ENCODE measurements around the gene KRT3. TPM values are rescaled to one million over a fixed set of nuclear protein-coding genes. Genes with fewer than 3 reads are reported as not detected.
"Not testable (repeated sequence)": the region's sequence is repeated elsewhere in the genome, so short reads cannot be mapped to it uniquely, and the experiment has no call there.

KRT3 gene
- polyA plus RNA-seq, 1 donor = not detected

DNA sequence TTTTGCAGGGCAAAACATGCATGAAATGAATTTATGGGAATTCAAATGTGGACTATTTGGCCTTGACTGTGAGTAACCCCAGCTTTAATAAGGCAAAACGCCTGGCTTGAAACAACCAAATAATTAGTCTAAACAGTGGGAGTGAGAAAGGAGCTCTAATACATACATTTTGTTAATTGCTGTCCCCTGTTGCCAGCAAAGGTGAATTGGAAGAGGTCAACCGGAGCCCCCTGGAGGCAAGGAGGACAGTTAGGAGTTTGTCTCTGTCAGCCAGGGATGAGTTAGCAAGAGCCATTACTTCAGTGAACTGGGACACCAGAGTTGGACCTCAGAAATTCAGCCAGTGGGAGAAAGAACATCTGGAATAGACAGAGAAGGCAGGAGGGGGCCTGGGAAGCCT is 36.2 kb downstream of the KRT3 start:
- Histone ChIP-seq H3K4me3 (ENCODE audit: low read length) (no peak overlapping the region), H3K36me3 (ENCODE audit: control insufficient read depth, insufficient read depth, low read length) (no peaks in the 10 kb centered on the region), H3K27ac (ENCODE audit: low read length) (no peak overlapping the region), H3K4me1 (ENCODE audit: control insufficient read depth, insufficient read depth, low read length) (no peaks in the 10 kb centered on the region), H3K27me3 (ENCODE audit: control insufficient read depth, insufficient read depth, low read length) (peaks cover 3% of the 10 kb centered on the region), H3K9me3 (ENCODE audit: control insufficient read depth, low read depth, low read length) (peaks cover 8% of the 10 kb centered on the region)
- DNase-seq = no peak
- 57% methylated on average over 1 of the region's 2 CpGs for WGBS (ENCODE audit: insufficient coverage, low lambda C conversion rate)

DNA sequence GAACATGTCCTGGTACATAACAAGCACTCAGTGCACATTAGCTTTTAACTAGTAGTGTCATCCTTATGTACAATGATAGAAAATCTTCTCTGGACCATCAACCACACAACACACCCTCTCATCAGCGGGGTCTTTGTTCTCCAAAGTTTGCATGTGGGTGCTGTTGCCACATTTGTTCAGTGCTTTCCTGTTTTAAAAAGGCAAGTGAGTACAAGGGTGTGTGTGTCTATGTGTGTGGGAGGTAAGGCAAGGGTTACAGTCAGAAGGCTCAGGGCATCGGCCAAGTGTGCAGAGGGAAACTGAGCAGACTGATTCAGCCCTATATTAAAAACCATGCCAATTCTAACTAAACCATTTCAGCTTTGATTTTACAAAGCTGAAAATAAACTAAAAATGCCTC is 36.7 kb downstream of the KRT3 start:
- no peak overlapping the region for H3K4me3 ChIP-seq (ENCODE audit: low read length)
- no peak for DNase-seq
- peaks cover 3% of the 10 kb centered on the region for H3K27me3 ChIP-seq (ENCODE audit: control insufficient read depth, insufficient read depth, low read length)
- no peaks in the 10 kb centered on the region for H3K36me3 ChIP-seq (ENCODE audit: control insufficient read depth, insufficient read depth, low read length)
- peaks cover 8% of the 10 kb centered on the region for H3K9me3 ChIP-seq (ENCODE audit: control insufficient read depth, low read depth, low read length)
- H3K27ac ChIP-seq (ENCODE audit: low read length) = no peak overlapping the region
- 0% methylated on average over 1 of the region's 2 CpGs for WGBS (ENCODE audit: insufficient coverage, low lambda C conversion rate)
- no peaks in the 10 kb centered on the region for H3K4me1 ChIP-seq (ENCODE audit: control insufficient read depth, insufficient read depth, low read length)

DNA sequence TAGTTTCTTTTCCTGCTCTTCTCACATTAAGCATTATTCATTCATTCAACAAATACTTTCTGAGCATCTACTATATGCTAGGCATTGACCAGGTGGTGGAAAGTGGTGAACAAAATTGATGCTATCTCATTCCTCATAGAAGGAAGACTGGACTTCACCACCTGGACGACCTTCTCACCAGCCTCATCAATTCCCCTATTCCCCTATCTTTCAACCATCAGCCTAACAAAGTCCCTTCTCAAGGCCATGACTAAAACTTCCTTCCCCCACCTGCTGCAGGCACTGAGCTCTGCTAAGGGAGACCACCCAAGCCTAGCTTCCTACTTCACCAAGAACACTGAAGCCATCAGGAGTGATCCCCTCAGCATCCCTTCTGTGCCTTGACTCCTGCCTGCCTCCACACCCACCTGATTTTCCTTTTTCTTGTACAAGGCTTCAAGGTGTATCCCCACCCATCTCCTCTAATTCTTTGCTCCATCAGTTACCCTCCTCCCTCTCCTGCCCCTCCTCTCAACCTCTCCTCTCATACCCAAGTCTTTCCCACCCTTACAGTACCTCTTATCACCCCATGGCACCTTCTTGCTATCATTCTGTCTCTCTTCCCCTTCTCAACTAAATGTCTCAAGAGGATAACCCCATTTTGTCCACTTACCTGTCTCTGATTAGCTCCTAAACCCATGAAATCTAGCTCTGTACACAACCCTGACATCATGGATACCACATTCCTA is 38.3 kb downstream of the KRT3 start:
- Histone ChIP-seq H3K27me3 (ENCODE audit: control insufficient read depth, insufficient read depth, low read length) (peaks cover 3% of the 10 kb centered on the region), H3K4me3 (ENCODE audit: low read length) (no peak overlapping the region), H3K36me3 (ENCODE audit: control insufficient read depth, insufficient read depth, low read length) (no peaks in the 10 kb centered on the region), H3K27ac (ENCODE audit: low read length) (no peak overlapping the region), H3K4me1 (ENCODE audit: control insufficient read depth, insufficient read depth, low read length) (no peaks in the 10 kb centered on the region), H3K9me3 (ENCODE audit: control insufficient read depth, low read depth, low read length) (peaks cover 8% of the 10 kb centered on the region)
- no peak for DNase-seq
- no CpG with 5 or more reads among the region's 1 CpG for WGBS (ENCODE audit: insufficient coverage, low lambda C conversion rate)

DNA sequence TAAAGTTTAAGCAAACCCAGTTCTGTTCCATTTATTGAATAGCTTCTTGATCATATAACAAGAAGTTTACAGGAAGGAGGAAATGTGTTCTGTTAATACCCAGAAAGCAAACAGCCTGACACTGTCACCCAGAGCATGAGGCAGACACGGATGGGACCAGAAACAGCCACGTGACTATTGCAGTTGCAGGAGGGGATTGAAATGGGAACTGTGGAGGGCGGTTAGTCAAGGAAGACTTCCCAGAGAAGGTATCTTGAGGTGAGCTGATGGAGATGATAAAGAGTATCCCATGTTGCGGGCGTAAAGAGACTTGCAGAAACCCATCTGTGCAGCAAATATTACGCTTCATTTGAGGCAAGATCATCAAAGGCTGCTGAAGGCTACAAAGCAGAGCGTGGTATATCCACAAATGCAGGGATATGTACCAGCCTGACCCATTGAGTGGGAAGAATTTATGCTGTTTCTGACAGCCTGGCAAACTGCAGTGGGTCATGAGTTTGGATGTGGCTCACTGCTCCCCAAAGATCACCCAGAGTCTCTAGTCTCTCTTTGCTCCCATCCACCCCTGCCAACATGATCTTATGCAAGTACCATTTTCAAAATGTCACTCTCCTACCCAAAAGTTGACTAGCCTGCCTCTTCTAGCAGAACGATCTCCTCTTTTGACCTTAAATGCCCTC is 39.5 kb downstream of the KRT3 start:
- peaks cover 8% of the 10 kb centered on the region for H3K9me3 ChIP-seq (ENCODE audit: control insufficient read depth, low read depth, low read length)
- no peak overlapping the region for H3K27ac ChIP-seq (ENCODE audit: low read length)
- H3K4me1 ChIP-seq (ENCODE audit: control insufficient read depth, insufficient read depth, low read length) = no peaks in the 10 kb centered on the region
- H3K36me3 ChIP-seq (ENCODE audit: control insufficient read depth, insufficient read depth, low read length) = no peaks in the 10 kb centered on the region
- H3K4me3 ChIP-seq (ENCODE audit: low read length) = no peak overlapping the region
- DNase-seq = no peak
- 85% methylated on average over 2 of the region's 8 CpGs for WGBS (ENCODE audit: insufficient coverage, low lambda C conversion rate)
- H3K27me3 ChIP-seq (ENCODE audit: control insufficient read depth, insufficient read depth, low read length) = peaks cover 3% of the 10 kb centered on the region

DNA sequence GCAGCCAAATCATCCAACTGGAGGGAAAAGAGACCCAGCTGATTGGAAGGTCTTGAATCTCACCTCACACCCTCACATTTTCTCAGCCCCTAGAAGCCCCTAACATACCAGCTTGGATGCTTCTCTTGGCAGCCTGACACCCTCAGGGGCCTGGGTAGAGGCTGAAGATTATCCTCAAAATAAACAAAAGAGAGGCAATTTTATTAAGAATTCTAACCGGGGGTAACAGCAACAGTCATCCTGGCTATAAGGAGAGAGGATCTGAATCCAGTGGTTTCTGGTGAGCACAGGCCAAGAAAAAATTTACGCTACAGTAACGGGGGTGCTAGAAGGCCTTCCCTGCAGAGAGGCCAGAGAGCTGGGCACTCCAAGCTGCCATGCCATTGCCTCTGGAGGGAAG is 40.4 kb downstream of the KRT3 start:
- Histone ChIP-seq H3K9me3 (ENCODE audit: control insufficient read depth, low read depth, low read length) (peaks cover 5% of the 10 kb centered on the region), H3K36me3 (ENCODE audit: control insufficient read depth, insufficient read depth, low read length) (no peaks in the 10 kb centered on the region), H3K27ac (ENCODE audit: low read length) (no peak overlapping the region), H3K4me3 (ENCODE audit: low read length) (no peak overlapping the region), H3K27me3 (ENCODE audit: control insufficient read depth, insufficient read depth, low read length) (peaks cover 3% of the 10 kb centered on the region), H3K4me1 (ENCODE audit: control insufficient read depth, insufficient read depth, low read length) (no peaks in the 10 kb centered on the region)
- no peak for DNase-seq
- WGBS (ENCODE audit: insufficient coverage, low lambda C conversion rate) = 67% methylated on average over 1 of the region's 3 CpGs

DNA sequence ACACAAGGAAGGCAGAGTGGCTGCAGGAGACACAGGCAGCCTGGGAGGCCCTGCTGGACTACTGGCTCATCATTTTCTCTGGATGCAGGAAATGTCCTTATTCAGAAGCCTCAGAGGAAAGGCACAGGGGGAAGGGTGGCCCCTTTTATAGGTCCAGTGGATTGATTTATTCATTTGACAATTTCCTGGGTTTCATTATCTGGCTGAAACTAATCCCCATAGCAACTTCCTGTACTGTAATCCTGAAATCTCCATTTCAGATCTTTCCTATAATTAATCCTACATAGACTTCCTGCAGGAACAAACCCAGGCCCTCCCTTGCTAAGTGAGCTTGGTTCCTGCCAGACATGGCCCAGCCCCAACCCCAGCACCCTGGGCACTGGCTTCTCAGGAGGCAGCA is 41.8 kb downstream of the KRT3 start:
- no peak overlapping the region for H3K27ac ChIP-seq (ENCODE audit: low read length)
- no peak overlapping the region for H3K4me3 ChIP-seq (ENCODE audit: low read length)
- H3K4me1 ChIP-seq (ENCODE audit: control insufficient read depth, insufficient read depth, low read length) = no peaks in the 10 kb centered on the region
- peaks cover 3% of the 10 kb centered on the region for H3K27me3 ChIP-seq (ENCODE audit: control insufficient read depth, insufficient read depth, low read length)
- no peak for DNase-seq
- H3K36me3 ChIP-seq (ENCODE audit: control insufficient read depth, insufficient read depth, low read length) = no peaks in the 10 kb centered on the region
- no peaks in the 10 kb centered on the region for H3K9me3 ChIP-seq (ENCODE audit: control insufficient read depth, low read depth, low read length)

DNA sequence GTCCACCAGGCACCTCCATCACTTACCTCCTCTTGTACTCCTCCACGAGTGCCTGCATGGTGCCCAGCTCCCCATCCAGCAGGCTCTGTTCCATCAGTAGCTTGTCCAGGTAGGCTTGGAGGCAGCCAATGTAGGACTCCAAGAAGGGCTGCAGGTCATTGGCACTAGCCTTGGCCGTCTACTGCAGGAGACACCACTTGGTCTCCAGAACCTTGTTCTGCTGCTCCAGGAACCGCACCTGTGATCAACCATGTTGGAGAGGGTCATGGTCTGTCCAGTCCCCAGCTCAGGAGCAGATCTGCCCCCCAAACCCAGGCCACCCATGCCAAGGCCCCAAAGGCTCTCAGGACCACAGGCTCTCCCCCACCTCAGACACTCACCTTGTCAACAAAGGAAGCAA is 42.6 kb downstream of the KRT3 start:
- Histone ChIP-seq H3K9me3 (ENCODE audit: control insufficient read depth, low read depth, low read length) (no peaks in the 10 kb centered on the region), H3K27ac (ENCODE audit: low read length) (no peak overlapping the region), H3K4me1 (ENCODE audit: control insufficient read depth, insufficient read depth, low read length) (no peaks in the 10 kb centered on the region), H3K36me3 (ENCODE audit: control insufficient read depth, insufficient read depth, low read length) (no peaks in the 10 kb centered on the region), H3K4me3 (ENCODE audit: low read length) (no peak overlapping the region), H3K27me3 (ENCODE audit: control insufficient read depth, insufficient read depth, low read length) (peaks cover 3% of the 10 kb centered on the region)
- no CpG with 5 or more reads among the region's 3 CpGs for WGBS (ENCODE audit: insufficient coverage, low lambda C conversion rate)
- no peak for DNase-seq

DNA sequence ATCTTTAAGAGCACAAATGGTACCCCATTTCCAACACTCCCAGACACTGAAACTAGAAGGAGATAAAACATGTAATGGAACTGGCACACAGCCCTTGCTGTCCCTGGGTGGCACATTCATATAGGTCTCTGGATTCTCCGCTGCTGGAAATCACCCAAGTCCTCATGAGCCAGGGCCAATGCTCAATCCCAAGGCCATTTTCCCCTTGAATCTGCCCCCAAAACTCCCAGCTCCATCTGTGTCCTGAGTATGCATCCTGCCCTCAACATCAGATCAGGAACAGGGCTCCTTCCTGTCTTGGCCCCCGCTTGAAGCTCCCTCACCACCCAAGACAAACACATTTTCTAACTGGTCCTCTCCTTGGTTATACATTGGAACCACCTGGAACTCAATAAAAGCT is 43.4 kb downstream of the KRT3 start:
- Histone ChIP-seq H3K4me1 (ENCODE audit: control insufficient read depth, insufficient read depth, low read length) (no peaks in the 10 kb centered on the region), H3K9me3 (ENCODE audit: control insufficient read depth, low read depth, low read length) (no peaks in the 10 kb centered on the region), H3K4me3 (ENCODE audit: low read length) (no peak overlapping the region), H3K27me3 (ENCODE audit: control insufficient read depth, insufficient read depth, low read length) (peaks cover 3% of the 10 kb centered on the region), H3K27ac (ENCODE audit: low read length) (no peak overlapping the region), H3K36me3 (ENCODE audit: control insufficient read depth, insufficient read depth, low read length) (no peaks in the 10 kb centered on the region)
- no CpG with 5 or more reads among the region's 2 CpGs for WGBS (ENCODE audit: insufficient coverage, low lambda C conversion rate)
- DNase-seq = no peak

DNA sequence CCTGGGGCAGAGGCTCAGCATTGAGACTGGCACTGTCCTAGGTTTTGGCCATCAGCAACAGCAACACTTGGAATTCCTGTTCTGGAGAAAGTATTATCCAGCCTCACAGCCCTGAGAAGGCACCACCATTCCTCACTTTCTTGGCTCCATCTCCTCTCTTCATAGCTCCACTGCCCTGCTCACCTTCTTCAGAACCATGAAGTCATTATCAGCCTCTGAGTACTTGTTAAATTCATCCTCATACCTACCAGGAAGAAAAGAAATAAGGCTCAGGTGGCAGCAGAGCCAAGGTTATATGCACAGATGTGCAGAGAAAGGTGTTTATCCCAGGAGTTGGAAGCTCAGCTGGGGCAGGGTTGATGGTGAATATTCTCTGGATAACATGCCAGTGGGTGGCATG is 44.1 kb downstream of the KRT3 start:
- no peak overlapping the region for H3K27ac ChIP-seq (ENCODE audit: low read length)
- no peak overlapping the region for H3K4me3 ChIP-seq (ENCODE audit: low read length)
- no peaks in the 10 kb centered on the region for H3K4me1 ChIP-seq (ENCODE audit: control insufficient read depth, insufficient read depth, low read length)
- peaks cover 3% of the 10 kb centered on the region for H3K27me3 ChIP-seq (ENCODE audit: control insufficient read depth, insufficient read depth, low read length)
- H3K36me3 ChIP-seq (ENCODE audit: control insufficient read depth, insufficient read depth, low read length) = no peaks in the 10 kb centered on the region
- H3K9me3 ChIP-seq (ENCODE audit: control insufficient read depth, low read depth, low read length) = no peaks in the 10 kb centered on the region
- no peak for DNase-seq

DNA sequence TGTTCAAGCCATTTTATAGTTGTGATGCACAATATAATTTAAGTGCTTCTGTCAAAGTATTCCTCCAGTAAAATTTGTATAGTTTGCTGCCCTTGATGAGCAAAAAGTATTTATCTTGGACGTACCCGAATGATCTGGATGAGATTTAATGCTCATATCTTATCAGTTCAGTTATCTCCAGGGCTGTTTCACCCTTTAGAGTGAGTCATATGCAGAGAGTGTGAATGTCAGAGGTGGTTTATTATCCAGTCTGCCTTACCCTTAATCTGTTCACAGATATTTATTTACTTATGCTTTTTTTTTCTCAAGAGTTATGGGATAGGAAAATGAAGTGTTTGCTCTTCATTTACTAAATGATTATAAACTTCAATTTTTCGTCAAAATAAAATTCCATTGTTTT is 45.4 kb downstream of the KRT3 start:
- DNase-seq; H3K27ac ChIP-seq (ENCODE audit: low read length); H3K27me3 ChIP-seq (ENCODE audit: control insufficient read depth, insufficient read depth, low read length); H3K9me3 ChIP-seq (ENCODE audit: control insufficient read depth, low read depth, low read length); H3K4me1 ChIP-seq (ENCODE audit: control insufficient read depth, insufficient read depth, low read length); H3K4me3 ChIP-seq (ENCODE audit: low read length); H3K36me3 ChIP-seq (ENCODE audit: control insufficient read depth, insufficient read depth, low read length): not testable (repeated sequence)
- 14% methylated on average over 2 of the region's 3 CpGs for WGBS (ENCODE audit: insufficient coverage, low lambda C conversion rate)

DNA sequence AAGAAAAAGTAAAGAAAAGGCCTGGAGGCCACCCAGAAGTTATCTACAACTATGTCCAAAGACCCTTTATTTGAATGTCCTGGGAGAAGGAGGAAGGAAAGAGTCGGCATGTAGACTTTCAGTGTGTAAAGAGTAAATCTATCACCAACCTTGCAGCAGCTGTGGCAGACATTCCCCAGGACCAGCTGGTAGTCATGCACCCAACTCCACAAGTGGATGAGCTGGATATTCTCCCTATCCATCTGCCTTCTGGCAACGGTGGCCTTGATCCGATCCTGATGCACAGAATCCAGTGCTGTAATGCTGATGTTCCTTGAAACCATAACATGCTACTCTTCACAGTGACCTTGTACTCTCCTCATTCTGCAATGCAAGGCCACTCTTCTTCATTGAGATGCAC is 46.1 kb downstream of the KRT3 start:
- Histone ChIP-seq H3K4me1 (ENCODE audit: control insufficient read depth, insufficient read depth, low read length) (no peaks in the 10 kb centered on the region), H3K9me3 (ENCODE audit: control insufficient read depth, low read depth, low read length) (no peaks in the 10 kb centered on the region), H3K27ac (ENCODE audit: low read length) (no peak overlapping the region), H3K4me3 (ENCODE audit: low read length) (no peak overlapping the region), H3K27me3 (ENCODE audit: control insufficient read depth, insufficient read depth, low read length) (peaks cover under 1% of the 10 kb centered on the region), H3K36me3 (ENCODE audit: control insufficient read depth, insufficient read depth, low read length) (no peaks in the 10 kb centered on the region)
- DNase-seq = no peak
- WGBS (ENCODE audit: insufficient coverage, low lambda C conversion rate) = no CpG with 5 or more reads among the region's 3 CpGs

Measured in large intestine (tissue), 3 donors.